Measurements from ENCODE around the gene KCNG4. TPM values are rescaled to one million over a fixed set of nuclear protein-coding genes. Genes with fewer than 3 reads are reported as not detected.
A peak's percentile ranks its signal among the peaks of the same experiment; 100 is the strongest.

Gene KCNG4
- total RNA-seq, 1 donor from 2014 or later, result 0.17 TPM

DNA sequence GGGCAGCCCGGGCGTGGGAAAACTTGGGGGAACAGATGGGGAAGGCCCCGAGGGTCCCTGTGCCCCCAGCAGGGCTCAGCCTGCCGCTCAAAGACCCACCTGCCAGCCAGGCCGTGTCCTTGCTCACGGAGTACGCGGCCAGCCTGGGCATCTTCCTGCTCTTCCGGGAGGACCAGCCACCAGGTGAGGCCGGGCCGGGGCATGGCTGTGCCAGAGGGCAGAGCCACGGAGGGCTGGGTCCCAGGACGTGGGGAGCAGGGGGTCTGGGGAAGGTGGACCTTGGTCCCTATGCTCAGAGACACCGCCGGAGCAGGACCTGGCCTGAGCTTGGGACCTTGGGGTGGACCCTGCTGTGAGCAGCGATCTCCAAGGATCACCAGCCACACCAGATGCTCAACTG, 48.3 kb downstream of the KCNG4 start:
- no peak for DNase-seq (ENCODE audit: extremely low spot score, unreplicated experiment)
- no peaks in the 10 kb centered on the region for H3K36me3 Mint-ChIP-seq
- no peak overlapping the region for H3K4me3 Mint-ChIP-seq
- H3K27me3 Mint-ChIP-seq, result no peaks in the 10 kb centered on the region
- TF ChIP-seq, protein P1, sequence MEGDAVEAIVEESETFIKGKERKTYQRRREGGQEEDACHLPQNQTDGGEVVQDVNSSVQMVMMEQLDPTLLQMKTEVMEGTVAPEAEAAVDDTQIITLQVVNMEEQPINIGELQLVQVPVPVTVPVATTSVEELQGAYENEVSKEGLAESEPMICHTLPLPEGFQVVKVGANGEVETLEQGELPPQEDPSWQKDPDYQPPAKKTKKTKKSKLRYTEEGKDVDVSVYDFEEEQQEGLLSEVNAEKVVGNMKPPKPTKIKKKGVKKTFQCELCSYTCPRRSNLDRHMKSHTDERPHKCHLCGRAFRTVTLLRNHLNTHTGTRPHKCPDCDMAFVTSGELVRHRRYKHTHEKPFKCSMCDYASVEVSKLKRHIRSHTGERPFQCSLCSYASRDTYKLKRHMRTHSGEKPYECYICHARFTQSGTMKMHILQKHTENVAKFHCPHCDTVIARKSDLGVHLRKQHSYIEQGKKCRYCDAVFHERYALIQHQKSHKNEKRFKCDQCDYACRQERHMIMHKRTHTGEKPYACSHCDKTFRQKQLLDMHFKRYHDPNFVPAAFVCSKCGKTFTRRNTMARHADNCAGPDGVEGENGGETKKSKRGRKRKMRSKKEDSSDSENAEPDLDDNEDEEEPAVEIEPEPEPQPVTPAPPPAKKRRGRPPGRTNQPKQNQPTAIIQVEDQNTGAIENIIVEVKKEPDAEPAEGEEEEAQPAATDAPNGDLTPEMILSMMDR (conservative IDR thresholded peaks at IDR 0.05), result no peak
- peaks cover 10% of the 10 kb centered on the region for H3K4me1 Mint-ChIP-seq (ENCODE audit: unreplicated experiment)
- no peaks in the 10 kb centered on the region for H3K9me3 Mint-ChIP-seq
- H3K27ac Mint-ChIP-seq, result no peak overlapping the region

DNA sequence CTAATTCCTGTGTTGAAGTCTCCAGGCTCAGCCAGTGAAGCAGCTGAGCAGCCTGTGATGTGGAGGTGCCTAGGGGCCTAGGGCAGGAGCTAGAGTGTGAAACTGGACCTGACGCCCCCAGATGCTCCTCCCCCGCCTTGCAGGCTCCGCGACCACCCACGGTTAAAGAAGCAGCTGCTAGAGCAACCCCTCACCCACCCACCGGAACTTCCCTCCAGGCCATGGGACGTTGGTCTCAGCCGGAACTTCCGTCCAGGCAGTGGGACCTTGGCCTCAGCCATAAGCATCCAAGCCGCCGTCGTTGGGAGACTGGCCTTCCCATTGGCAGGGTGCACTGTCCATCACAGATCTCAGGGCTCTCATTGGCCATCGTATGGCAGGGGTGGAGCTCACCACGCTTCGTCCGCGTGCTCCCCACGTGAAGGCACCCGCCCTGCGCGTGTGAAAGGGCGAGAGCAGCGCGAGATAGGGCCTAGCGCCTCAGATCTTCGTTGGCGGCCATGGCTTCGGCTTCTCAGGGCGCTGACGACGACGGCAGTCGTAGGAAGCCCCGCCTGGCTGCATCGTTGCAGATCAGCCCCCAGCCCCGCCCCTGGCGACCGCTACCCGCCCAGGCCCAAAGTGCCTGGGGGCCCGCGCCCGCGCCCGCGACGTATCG, 49.0 kb downstream of the KCNG4 start, which contains the start of gene ADAD2:
ADAD2 (plus strand) TSS at position 427 of the 658 bp plus-strand sequence; CDS start at position 501, 74 bp downstream.
- Mint-ChIP-seq H3K27ac (no peak within 1 kb of the TSS), H3K9me3 (no peaks in the 10 kb centered on the region), H3K27me3 (no peaks in the 10 kb centered on the region), H3K4me1 (ENCODE audit: unreplicated experiment) (peaks cover 10% of the 10 kb centered on the region), H3K4me3 (no peak within 1 kb of the TSS), H3K36me3 (no peaks in the 10 kb centered on the region)
- no peak for DNase-seq (ENCODE audit: extremely low spot score, unreplicated experiment)
- TF ChIP-seq, protein P1 (conservative IDR thresholded peaks at IDR 0.05), result no peak

DNA sequence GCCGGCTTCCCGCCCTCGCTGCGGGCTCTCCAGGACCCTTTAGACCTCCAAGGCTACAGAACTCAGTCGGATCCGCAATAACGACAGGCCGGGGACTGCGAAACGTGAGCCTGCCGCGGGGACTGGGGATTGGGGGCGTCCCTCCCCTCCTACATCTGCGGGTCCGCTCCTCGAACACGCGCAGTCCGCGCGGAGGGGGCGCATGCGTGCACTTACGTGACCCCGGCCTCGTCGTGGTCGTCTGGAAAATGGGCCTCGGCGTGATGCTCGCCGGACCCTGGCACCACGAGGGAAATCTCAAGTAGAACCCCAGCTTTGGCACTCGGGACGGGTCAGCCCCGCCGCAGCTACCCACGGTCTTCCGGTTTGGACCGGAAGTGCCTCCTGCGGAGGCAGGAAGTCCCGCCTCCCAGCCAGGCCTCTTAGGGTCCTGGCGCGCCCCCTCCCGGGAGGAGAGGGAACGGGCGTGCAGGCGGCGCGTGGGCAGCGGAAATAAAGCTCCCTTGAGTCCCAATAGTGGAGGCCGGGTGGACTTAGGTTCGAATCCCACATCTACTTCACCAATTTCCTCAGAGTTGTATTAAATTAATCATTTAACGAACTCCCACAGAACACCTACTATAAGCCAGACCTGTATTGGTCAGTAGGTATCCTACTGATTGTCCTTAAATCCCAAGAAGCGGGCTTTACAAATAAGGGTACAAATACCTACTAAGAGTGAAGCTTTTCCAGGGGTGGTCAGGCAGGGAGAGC, 53.0 kb downstream of the KCNG4 start, which contains the start of gene TAF1C:
TAF1C (minus strand) TSS at position 373 of the 753 bp plus-strand sequence. CDS start 2,069 bp downstream, outside the sequence.
- peak; percentile 94 for DNase-seq (ENCODE audit: extremely low spot score, unreplicated experiment)
- Mint-ChIP-seq H3K9me3 (no peaks in the 10 kb centered on the region), H3K27me3 (no peaks in the 10 kb centered on the region), H3K27ac (peak within 1 kb of the TSS; percentile 66), H3K36me3 (peaks cover 5% of the 10 kb centered on the region), H3K4me1 (ENCODE audit: unreplicated experiment) (peaks cover 10% of the 10 kb centered on the region), H3K4me3 (peak within 1 kb of the TSS; percentile 96)
- TF ChIP-seq, protein P1 (conservative IDR thresholded peaks at IDR 0.05), result peak; percentile 97

DNA sequence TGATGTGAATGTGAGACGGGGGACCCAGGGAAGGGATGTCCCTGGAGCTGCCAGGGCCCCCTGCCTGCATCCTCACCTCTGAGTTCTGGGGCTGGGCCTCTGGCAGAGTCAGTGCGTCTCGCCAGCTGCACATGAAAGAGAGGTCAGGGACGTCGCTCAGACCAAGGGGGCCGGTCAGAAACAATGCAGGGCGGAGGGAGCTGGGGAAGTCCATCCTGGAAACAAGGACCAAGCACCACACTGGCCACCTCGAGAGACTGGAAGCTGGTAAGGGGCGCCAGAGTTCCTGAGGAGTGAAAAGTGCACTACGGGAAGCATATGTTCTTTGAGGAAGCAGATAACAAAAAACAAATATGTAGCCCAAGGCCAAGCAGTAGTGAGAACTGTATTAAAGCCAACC, 55.0 kb downstream of the KCNG4 start:
- Mint-ChIP-seq H3K4me1 (ENCODE audit: unreplicated experiment) (peaks cover 10% of the 10 kb centered on the region), H3K27me3 (no peaks in the 10 kb centered on the region), H3K9me3 (no peaks in the 10 kb centered on the region), H3K4me3 (peak overlapping the region; percentile 96), H3K27ac (no peak overlapping the region), H3K36me3 (peaks cover 5% of the 10 kb centered on the region)
- DNase-seq (ENCODE audit: extremely low spot score, unreplicated experiment), result no peak
- TF ChIP-seq, protein P1 (conservative IDR thresholded peaks at IDR 0.05), result no peak

DNA sequence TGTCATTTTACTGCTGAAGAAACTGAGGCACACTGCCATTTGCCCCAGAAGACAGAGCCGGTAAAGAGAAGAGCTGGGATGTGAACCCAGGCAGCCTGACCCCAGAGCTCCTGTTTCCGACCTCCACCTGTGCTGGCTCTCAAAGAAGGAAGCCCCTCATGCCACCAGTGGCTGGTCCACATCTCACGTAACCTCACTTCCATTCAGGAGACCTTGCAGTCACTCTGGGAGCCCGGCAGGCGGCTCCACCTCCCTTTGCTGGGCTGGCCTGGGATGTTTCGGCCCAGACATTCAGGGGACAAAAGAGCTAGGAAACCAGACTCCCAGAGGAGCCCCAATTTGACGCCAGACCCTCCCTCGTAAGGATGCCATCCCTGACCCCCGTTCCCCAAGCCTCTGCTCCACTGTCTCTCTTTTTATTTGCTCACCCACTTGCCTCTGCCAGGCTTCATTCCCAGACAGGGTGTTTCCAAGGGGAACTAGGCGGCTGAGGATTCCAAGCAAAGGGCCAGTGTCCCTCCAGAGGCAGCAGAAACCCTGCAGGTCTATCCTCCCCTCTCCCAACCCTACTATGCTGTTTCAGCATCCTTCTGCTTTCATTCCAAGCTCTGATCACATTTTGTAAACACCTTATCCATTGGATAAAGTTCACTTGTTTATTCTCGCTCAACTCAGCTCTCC, 55.8 kb downstream of the KCNG4 start:
- H3K27ac Mint-ChIP-seq, result no peak overlapping the region
- peaks cover 10% of the 10 kb centered on the region for H3K4me1 Mint-ChIP-seq (ENCODE audit: unreplicated experiment)
- no peak for DNase-seq (ENCODE audit: extremely low spot score, unreplicated experiment)
- TF ChIP-seq, protein P1 (conservative IDR thresholded peaks at IDR 0.05), result peak; percentile 32
- no peaks in the 10 kb centered on the region for H3K9me3 Mint-ChIP-seq
- peaks cover 5% of the 10 kb centered on the region for H3K36me3 Mint-ChIP-seq
- no peaks in the 10 kb centered on the region for H3K27me3 Mint-ChIP-seq
- H3K4me3 Mint-ChIP-seq, result peak overlapping the region; percentile 96

Data from type B pancreatic cell (in vitro differentiated cells).